PFSK-1 (cell line): Measurements from ENCODE around the gene NR1H4.

ENCODE experiments used
- FOXP2 ChIP-seq: optimal IDR thresholded peaks from 2 replicates; pipeline ENCODE3; 2011; ENCODE audit warnings: borderline replicate concordance, control low read depth, inconsistent platforms; ENCODE audit not compliant: insufficient read depth; ENCODE audit errors: extremely low read length, extremely low read depth
- POLR2AphosphoS5 ChIP-seq: IDR thresholded peaks from 2 replicates; pipeline ENCODE4 v1.6.1; 2012; ENCODE audit warnings: low read depth, mild to moderate bottlenecking, control low read depth, low read length, moderate library complexity
- REST ChIP-seq, 2 experiments: IDR thresholded peaks; 2 replicates each; pipeline versions ENCODE4 v1.6.1 to v1.8.0; 2011 to 2012; ENCODE audit warnings: low read depth in 2 of 2, low read length in 2 of 2, control low read depth in 1 of 2, inconsistent platforms in 1 of 2, mild to moderate bottlenecking in 1 of 2, moderate library complexity in 1 of 2; ENCODE audit not compliant: insufficient read depth in 1 of 2
- SIN3A ChIP-seq: IDR thresholded peaks from 2 replicates; pipeline ENCODE4 v1.6.1; 2012; ENCODE audit warnings: mild to moderate bottlenecking, low read length, moderate library complexity, borderline replicate concordance; ENCODE audit not compliant: insufficient read depth
- TAF1 ChIP-seq: IDR thresholded peaks from 2 replicates; pipeline ENCODE4 v1.6.1; 2012; ENCODE audit warnings: low read length, control low read depth, borderline replicate concordance; ENCODE audit not compliant: insufficient read depth

The NR1H4 gene

GRCh38 chr12:100503228-100503628 lies 29.6 kb downstream of the NR1H4 start:
- TF ChIP-seq TAF1: no peak
- no peak for TF ChIP-seq POLR2AphosphoS5
- TF ChIP-seq FOXP2: no peak
- TF ChIP-seq REST (IDR thresholded peaks at IDR 0.05; ENCODE audit: insufficient read depth in 1 of 2, low read depth in 2 of 2, low read length in 2 of 2): no peak
- no peak for TF ChIP-seq SIN3A

GRCh38 chr12:100504804-100505203 lies 31.1 kb downstream of the NR1H4 start:
- TF ChIP-seq SIN3A (no peak), FOXP2 (no peak), REST (IDR thresholded peaks at IDR 0.05; ENCODE audit: insufficient read depth in 1 of 2, low read depth in 2 of 2, low read length in 2 of 2) (no peak), POLR2AphosphoS5 (no peak)

- TF ChIP-seq SIN3A: no peak
- no peak for TF ChIP-seq FOXP2
- no peak for TF ChIP-seq POLR2AphosphoS5
- TF ChIP-seq REST (IDR thresholded peaks at IDR 0.05; ENCODE audit: insufficient read depth in 1 of 2, low read depth in 2 of 2, low read length in 2 of 2): no peak
- no peak for TF ChIP-seq TAF1
These were observed 35.1 kb downstream of the NR1H4 start for GRCh38 chr12:100508751-100509150.

- TF ChIP-seq SIN3A: no peak
- no peak for TF ChIP-seq FOXP2
- TF ChIP-seq REST (IDR thresholded peaks at IDR 0.05; ENCODE audit: insufficient read depth in 1 of 2, low read depth in 2 of 2, low read length in 2 of 2): no peak
- no peak for TF ChIP-seq POLR2AphosphoS5
- no peak for TF ChIP-seq TAF1
These were observed 39.0 kb downstream of the NR1H4 start for GRCh38 chr12:100512692-100513091.

GRCh38 chr12:100515968-100516367 lies 42.3 kb downstream of the NR1H4 start:
- TF ChIP-seq REST (IDR thresholded peaks at IDR 0.05; ENCODE audit: insufficient read depth in 1 of 2, low read depth in 2 of 2, low read length in 2 of 2) (no peak), TAF1 (no peak), FOXP2 (no peak), SIN3A (no peak), POLR2AphosphoS5 (no peak)
